GM23338 (cell line): Measurements from ENCODE around the gene HSPA14. TPM values are rescaled to one million over a fixed set of nuclear protein-coding genes. Genes with fewer than 3 reads are reported as not detected.

Source experiments
- ATAC-seq: fragments of 200-7000 bp; cut with Tn5 transposase; 3 replicates; pipeline ENCODE4 v1.9.1; 2020
- DNase-seq: peaks from one replicate; pipeline ENCODE4 v3.0.0-alpha.2; 2015; ENCODE audit warnings: low spot score
- H2AFZ ChIP-seq: fragments of 200-600 bp; sonication (generic); 2 replicates; pipeline ENCODE4 v1.8.0; 2016; ENCODE audit warnings: antibody characterized with exemption, mild to moderate bottlenecking, moderate library complexity
- H3F3A ChIP-seq: fragments of 200-600 bp; sonication (generic); replicated peaks from 2 replicates; pipeline ENCODE4 v1.8.0; 2017; ENCODE audit warnings: antibody characterized with exemption, mixed run types, low read depth
- H3K27ac ChIP-seq: fragments of 200-600 bp; sonication (generic); 2 replicates; pipeline ENCODE4 v1.6.1; 2016; ENCODE audit warnings: low read depth
- H3K27me3 ChIP-seq: fragments of 200-600 bp; sonication (generic); 2 replicates; pipeline ENCODE4 v1.8.0; 2016; ENCODE audit warnings: mild to moderate bottlenecking, mixed run types, moderate library complexity; ENCODE audit not compliant: insufficient read depth
- H3K36me3 ChIP-seq: fragments of 200-600 bp; sonication (generic); 2 replicates; pipeline ENCODE4 v1.8.0; 2016; ENCODE audit warnings: mild to moderate bottlenecking; ENCODE audit not compliant: insufficient read depth
- H3K4me1 ChIP-seq: fragments of 200-600 bp; sonication (generic); 2 replicates; pipeline ENCODE4 v1.8.0; 2016; ENCODE audit warnings: mild to moderate bottlenecking, moderate library complexity; ENCODE audit not compliant: insufficient read depth
- H3K4me2 ChIP-seq: fragments of 200-600 bp; sonication (generic); 2 replicates; pipeline ENCODE4 v1.7.1; 2017; ENCODE audit warnings: mixed run types
- H3K4me3 ChIP-seq: fragments of 200-600 bp; sonication (generic); 2 replicates; pipeline ENCODE4 v1.6.1; 2016; ENCODE audit warnings: mixed run types
- H3K79me2 ChIP-seq: fragments of 200-600 bp; sonication (generic); replicated peaks from 2 replicates; pipeline ENCODE4 v1.8.0; 2017; ENCODE audit warnings: mild to moderate bottlenecking; ENCODE audit not compliant: insufficient read depth
- H3K9me2 ChIP-seq: fragments of 200-600 bp; sonication (generic); 2 replicates; pipeline ENCODE4 v1.8.0; 2017; ENCODE audit not compliant: insufficient read depth
- H4K20me1 ChIP-seq: fragments of 200-600 bp; sonication (generic); replicated peaks from 2 replicates; pipeline ENCODE4 v1.8.0; 2017; ENCODE audit warnings: mild to moderate bottlenecking; ENCODE audit not compliant: insufficient read depth
- H3K27ac Mint-ChIP-seq: 2 replicates; pipeline ENCODE4 v1.8.0; 2020; ENCODE audit warnings: inconsistent platforms, mild to moderate bottlenecking, moderate library complexity, mixed read lengths
- H3K27me3 Mint-ChIP-seq: 3 replicates; pipeline ENCODE4 v1.8.0; 2022; ENCODE audit warnings: low read depth, mild to moderate bottlenecking, moderate library complexity, mixed read lengths, inconsistent platforms; ENCODE audit not compliant: insufficient read depth, poor library complexity
- H3K36me3 Mint-ChIP-seq: 3 replicates; pipeline ENCODE4 v1.8.0; 2021; ENCODE audit warnings: low read depth, mild to moderate bottlenecking, inconsistent platforms, moderate library complexity, mixed read lengths
- H3K4me1 Mint-ChIP-seq: 3 replicates; pipeline ENCODE4 v1.8.0; 2020; ENCODE audit warnings: mild to moderate bottlenecking, inconsistent platforms, mixed read lengths
- H3K4me3 Mint-ChIP-seq: 3 replicates; pipeline ENCODE4 v1.8.0; 2021; ENCODE audit warnings: moderate library complexity, mild to moderate bottlenecking, inconsistent platforms, mixed read lengths
- H3K9me3 Mint-ChIP-seq: 3 replicates; pipeline ENCODE4 v1.8.0; 2020; ENCODE audit warnings: moderate library complexity, mild to moderate bottlenecking, inconsistent platforms, mixed read lengths
- CREB1 ChIP-seq: fragments of 250-450 bp; sonication (Bioruptor Pico); IDR thresholded peaks from 2 replicates; pipeline ENCODE4 v1.5.0; 2020; ENCODE audit warnings: low read depth, mild to moderate bottlenecking, moderate library complexity
- EZH2 ChIP-seq: fragments of 200-600 bp; sonication (generic); IDR thresholded peaks from one replicate; pipeline ENCODE4 v1.8.0; 2017; ENCODE audit warnings: antibody characterized with exemption, mild to moderate bottlenecking, low read depth; ENCODE audit not compliant: unreplicated experiment
- EZH2phosphoT487 ChIP-seq: fragments of 200-600 bp; sonication (generic); IDR thresholded peaks from one replicate; pipeline ENCODE4 v1.8.1; 2018; ENCODE audit warnings: antibody characterized with exemption; ENCODE audit not compliant: unreplicated experiment
- JUNB ChIP-seq: IDR thresholded peaks from one replicate; pipeline ENCODE4 v1.6.1; 2016; ENCODE audit warnings: antibody characterized with exemption; ENCODE audit not compliant: unreplicated experiment
- NANOG ChIP-seq: IDR thresholded peaks from 2 replicates; pipeline ENCODE4 v1.6.1; 2016; ENCODE audit warnings: antibody characterized with exemption, borderline replicate concordance
- POLR2AphosphoS5 ChIP-seq: IDR thresholded peaks from 2 replicates; pipeline ENCODE4 v1.6.1; 2016; ENCODE audit warnings: antibody characterized with exemption, low read depth
- STAT1 ChIP-seq: IDR thresholded peaks from one replicate; pipeline ENCODE4 v1.6.1; 2016; ENCODE audit warnings: antibody characterized with exemption; ENCODE audit not compliant: unreplicated experiment
- ZNF114 ChIP-seq: fragments of 250-450 bp; sonication (Bioruptor Pico); IDR thresholded peaks from 2 replicates; pipeline ENCODE4 v1.5.0; 2020; ENCODE audit warnings: mild to moderate bottlenecking, moderate library complexity
- ZNF331 ChIP-seq: fragments of 250-450 bp; sonication (Bioruptor Pico); IDR thresholded peaks from 2 replicates; pipeline ENCODE4 v1.5.0; 2020; ENCODE audit warnings: low read depth, mild to moderate bottlenecking, moderate library complexity
- polyA plus RNA-seq: library from polyadenylated mRNA; unstranded; fragments of >200 nt; fragmentation: Nextera tagmentation; extraction: Ambion mirVana; gene quantifications from 2 replicates; pipeline ENCODE4 v1.2.1, GENCODE V29; 2016
- total RNA-seq: library from RNA; depleted of rRNA; stranded (reverse); fragments of >200 nt; shearing (Covaris generic); gene quantifications from 2 replicates; pipeline ENCODE4 v1.2.3, GENCODE V29; 2014
- TF ChIP-seq, protein P1 (sequence below): fragments of 250-450 bp; sonication (Bioruptor Pico); IDR thresholded peaks from 2 replicates; pipeline ENCODE4 v1.5.0; 2020; ENCODE audit warnings: mild to moderate bottlenecking, moderate library complexity
- TF ChIP-seq, protein P2 (sequence below): IDR thresholded peaks from 2 replicates; pipeline ENCODE4 v1.6.1; 2016; ENCODE audit warnings: antibody characterized with exemption
- TF ChIP-seq, protein P3 (sequence below): IDR thresholded peaks from one replicate; pipeline ENCODE4 v1.6.1; 2018; ENCODE audit warnings: antibody characterized with exemption; ENCODE audit not compliant: unreplicated experiment
- TF ChIP-seq, protein P4 (sequence below), 2 experiments: fragments of 200-600 bp in 1 of 2; sonication (generic) in 1 of 2; conservative IDR thresholded peaks; 2 replicates each; pipeline versions ENCODE4 v1.5.1 to v1.6.1; 2016 to 2017; ENCODE audit warnings: antibody characterized with exemption in 2 of 2, low read depth in 2 of 2, mild to moderate bottlenecking in 2 of 2, moderate library complexity in 1 of 2

The HSPA14 gene
- total and polyA plus RNA-seq, 2 experiments from 2014 or later = 32.4 to 46.5 TPM

DNA sequence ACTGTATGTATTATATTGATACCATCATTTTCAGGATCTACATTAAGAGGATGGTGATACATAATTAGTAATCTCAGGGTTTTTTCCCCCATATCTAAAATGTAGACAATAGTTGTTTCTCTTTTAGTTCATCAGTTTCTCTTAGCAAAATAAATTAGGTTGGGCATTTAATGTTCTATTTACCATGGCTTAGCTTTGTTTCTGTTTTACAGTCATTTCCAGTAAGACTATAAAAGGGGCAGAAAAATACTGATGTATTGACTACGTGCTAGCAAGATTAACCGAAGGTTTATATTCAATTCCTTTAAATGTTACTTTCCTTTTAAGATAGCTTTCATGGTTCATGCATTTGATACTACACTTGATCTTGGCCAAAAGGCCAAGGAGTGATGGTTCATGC, 66.8 kb downstream of the HSPA14 start:
- TF ChIP-seq JUNB (no peak), ZNF114 (CRISPR knock-in tag) (no peak), ZNF331 (CRISPR knock-in tag) (no peak), EZH2phosphoT487 (no peak), NANOG (no peak), STAT1 (no peak), POLR2AphosphoS5 (no peak), EZH2 (no peak), CREB1 (CRISPR knock-in tag) (no peak)
- TF ChIP-seq, protein P1, sequence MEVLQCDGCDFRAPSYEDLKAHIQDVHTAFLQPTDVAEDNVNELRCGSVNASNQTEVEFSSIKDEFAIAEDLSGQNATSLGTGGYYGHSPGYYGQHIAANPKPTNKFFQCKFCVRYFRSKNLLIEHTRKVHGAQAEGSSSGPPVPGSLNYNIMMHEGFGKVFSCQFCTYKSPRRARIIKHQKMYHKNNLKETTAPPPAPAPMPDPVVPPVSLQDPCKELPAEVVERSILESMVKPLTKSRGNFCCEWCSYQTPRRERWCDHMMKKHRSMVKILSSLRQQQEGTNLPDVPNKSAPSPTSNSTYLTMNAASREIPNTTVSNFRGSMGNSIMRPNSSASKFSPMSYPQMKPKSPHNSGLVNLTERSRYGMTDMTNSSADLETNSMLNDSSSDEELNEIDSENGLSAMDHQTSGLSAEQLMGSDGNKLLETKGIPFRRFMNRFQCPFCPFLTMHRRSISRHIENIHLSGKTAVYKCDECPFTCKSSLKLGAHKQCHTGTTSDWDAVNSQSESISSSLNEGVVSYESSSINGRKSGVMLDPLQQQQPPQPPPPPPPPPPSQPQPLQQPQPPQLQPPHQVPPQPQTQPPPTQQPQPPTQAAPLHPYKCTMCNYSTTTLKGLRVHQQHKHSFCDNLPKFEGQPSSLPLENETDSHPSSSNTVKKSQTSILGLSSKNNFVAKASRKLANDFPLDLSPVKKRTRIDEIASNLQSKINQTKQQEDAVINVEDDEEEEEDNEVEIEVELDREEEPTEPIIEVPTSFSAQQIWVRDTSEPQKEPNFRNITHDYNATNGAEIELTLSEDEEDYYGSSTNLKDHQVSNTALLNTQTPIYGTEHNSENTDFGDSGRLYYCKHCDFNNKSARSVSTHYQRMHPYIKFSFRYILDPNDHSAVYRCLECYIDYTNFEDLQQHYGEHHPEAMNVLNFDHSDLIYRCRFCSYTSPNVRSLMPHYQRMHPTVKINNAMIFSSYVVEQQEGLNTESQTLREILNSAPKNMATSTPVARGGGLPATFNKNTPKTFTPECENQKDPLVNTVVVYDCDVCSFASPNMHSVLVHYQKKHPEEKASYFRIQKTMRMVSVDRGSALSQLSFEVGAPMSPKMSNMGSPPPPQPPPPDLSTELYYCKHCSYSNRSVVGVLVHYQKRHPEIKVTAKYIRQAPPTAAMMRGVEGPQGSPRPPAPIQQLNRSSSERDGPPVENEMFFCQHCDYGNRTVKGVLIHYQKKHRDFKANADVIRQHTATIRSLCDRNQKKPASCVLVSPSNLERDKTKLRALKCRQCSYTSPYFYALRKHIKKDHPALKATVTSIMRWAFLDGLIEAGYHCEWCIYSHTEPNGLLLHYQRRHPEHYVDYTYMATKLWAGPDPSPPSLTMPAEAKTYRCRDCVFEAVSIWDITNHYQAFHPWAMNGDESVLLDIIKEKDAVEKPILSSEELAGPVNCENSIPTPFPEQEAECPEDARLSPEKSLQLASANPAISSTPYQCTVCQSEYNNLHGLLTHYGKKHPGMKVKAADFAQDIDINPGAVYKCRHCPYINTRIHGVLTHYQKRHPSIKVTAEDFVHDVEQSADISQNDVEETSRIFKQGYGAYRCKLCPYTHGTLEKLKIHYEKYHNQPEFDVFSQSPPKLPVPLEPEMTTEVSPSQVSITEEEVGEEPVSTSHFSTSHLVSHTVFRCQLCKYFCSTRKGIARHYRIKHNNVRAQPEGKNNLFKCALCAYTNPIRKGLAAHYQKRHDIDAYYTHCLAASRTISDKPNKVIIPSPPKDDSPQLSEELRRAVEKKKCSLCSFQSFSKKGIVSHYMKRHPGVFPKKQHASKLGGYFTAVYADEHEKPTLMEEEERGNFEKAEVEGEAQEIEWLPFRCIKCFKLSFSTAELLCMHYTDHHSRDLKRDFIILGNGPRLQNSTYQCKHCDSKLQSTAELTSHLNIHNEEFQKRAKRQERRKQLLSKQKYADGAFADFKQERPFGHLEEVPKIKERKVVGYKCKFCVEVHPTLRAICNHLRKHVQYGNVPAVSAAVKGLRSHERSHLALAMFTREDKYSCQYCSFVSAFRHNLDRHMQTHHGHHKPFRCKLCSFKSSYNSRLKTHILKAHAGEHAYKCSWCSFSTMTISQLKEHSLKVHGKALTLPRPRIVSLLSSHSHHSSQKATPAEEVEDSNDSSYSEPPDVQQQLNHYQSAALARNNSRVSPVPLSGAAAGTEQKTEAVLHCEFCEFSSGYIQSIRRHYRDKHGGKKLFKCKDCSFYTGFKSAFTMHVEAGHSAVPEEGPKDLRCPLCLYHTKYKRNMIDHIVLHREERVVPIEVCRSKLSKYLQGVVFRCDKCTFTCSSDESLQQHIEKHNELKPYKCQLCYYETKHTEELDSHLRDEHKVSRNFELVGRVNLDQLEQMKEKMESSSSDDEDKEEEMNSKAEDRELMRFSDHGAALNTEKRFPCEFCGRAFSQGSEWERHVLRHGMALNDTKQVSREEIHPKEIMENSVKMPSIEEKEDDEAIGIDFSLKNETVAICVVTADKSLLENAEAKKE (CRISPR knock-in tag) = no peak
- TF ChIP-seq, protein P2, sequence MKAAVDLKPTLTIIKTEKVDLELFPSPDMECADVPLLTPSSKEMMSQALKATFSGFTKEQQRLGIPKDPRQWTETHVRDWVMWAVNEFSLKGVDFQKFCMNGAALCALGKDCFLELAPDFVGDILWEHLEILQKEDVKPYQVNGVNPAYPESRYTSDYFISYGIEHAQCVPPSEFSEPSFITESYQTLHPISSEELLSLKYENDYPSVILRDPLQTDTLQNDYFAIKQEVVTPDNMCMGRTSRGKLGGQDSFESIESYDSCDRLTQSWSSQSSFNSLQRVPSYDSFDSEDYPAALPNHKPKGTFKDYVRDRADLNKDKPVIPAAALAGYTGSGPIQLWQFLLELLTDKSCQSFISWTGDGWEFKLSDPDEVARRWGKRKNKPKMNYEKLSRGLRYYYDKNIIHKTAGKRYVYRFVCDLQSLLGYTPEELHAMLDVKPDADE = no peak
- TF ChIP-seq, protein P3, sequence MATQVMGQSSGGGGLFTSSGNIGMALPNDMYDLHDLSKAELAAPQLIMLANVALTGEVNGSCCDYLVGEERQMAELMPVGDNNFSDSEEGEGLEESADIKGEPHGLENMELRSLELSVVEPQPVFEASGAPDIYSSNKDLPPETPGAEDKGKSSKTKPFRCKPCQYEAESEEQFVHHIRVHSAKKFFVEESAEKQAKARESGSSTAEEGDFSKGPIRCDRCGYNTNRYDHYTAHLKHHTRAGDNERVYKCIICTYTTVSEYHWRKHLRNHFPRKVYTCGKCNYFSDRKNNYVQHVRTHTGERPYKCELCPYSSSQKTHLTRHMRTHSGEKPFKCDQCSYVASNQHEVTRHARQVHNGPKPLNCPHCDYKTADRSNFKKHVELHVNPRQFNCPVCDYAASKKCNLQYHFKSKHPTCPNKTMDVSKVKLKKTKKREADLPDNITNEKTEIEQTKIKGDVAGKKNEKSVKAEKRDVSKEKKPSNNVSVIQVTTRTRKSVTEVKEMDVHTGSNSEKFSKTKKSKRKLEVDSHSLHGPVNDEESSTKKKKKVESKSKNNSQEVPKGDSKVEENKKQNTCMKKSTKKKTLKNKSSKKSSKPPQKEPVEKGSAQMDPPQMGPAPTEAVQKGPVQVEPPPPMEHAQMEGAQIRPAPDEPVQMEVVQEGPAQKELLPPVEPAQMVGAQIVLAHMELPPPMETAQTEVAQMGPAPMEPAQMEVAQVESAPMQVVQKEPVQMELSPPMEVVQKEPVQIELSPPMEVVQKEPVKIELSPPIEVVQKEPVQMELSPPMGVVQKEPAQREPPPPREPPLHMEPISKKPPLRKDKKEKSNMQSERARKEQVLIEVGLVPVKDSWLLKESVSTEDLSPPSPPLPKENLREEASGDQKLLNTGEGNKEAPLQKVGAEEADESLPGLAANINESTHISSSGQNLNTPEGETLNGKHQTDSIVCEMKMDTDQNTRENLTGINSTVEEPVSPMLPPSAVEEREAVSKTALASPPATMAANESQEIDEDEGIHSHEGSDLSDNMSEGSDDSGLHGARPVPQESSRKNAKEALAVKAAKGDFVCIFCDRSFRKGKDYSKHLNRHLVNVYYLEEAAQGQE = no peak
- TF ChIP-seq, protein P4, sequence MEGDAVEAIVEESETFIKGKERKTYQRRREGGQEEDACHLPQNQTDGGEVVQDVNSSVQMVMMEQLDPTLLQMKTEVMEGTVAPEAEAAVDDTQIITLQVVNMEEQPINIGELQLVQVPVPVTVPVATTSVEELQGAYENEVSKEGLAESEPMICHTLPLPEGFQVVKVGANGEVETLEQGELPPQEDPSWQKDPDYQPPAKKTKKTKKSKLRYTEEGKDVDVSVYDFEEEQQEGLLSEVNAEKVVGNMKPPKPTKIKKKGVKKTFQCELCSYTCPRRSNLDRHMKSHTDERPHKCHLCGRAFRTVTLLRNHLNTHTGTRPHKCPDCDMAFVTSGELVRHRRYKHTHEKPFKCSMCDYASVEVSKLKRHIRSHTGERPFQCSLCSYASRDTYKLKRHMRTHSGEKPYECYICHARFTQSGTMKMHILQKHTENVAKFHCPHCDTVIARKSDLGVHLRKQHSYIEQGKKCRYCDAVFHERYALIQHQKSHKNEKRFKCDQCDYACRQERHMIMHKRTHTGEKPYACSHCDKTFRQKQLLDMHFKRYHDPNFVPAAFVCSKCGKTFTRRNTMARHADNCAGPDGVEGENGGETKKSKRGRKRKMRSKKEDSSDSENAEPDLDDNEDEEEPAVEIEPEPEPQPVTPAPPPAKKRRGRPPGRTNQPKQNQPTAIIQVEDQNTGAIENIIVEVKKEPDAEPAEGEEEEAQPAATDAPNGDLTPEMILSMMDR (conservative IDR thresholded peaks at IDR 0.05; ENCODE audit: low read depth in 2 of 2) = no peak
- Mint-ChIP-seq H3K27me3 (no peaks in the 10 kb centered on the region), H3K36me3 (peaks cover 84% of the 10 kb centered on the region), H3K4me1 (peaks cover 3% of the 10 kb centered on the region; the same call in 2 of the 3 replicates), H3K4me3 (no peak overlapping the region), H3K9me3 (peaks cover 2% of the 10 kb centered on the region; the same call in 2 of the 3 replicates), H3K27ac (no peak overlapping the region)
- H3K4me3 ChIP-seq = no peak overlapping the region
- H3K4me1 ChIP-seq = no peaks in the 10 kb centered on the region
- no peaks in the 10 kb centered on the region for H3F3A ChIP-seq
- H3K27ac ChIP-seq = no peak overlapping the region
- peaks cover 25% of the 10 kb centered on the region; the same call in 1 of the 2 replicates for H4K20me1 ChIP-seq
- ATAC-seq (no peak), DNase-seq (no peak)
- peaks cover 7% of the 10 kb centered on the region; the same call in 1 of the 2 replicates for H3K79me2 ChIP-seq
- no peaks in the 10 kb centered on the region for H3K9me2 ChIP-seq
- H3K27me3 ChIP-seq = no peaks in the 10 kb centered on the region
- no peak overlapping the region for H2AFZ ChIP-seq
- no peak overlapping the region for H3K4me2 ChIP-seq
- peaks cover 52% of the 10 kb centered on the region for H3K36me3 ChIP-seq
